GM10248 (cell line): Measurements from ENCODE around the gene THSD7A.

Source experiments
- CTCF ChIA-PET: fragments of 300-600 bp; sonication (Branson Sonifier 250); formaldehyde crosslinking; extraction: SDS; loops from one replicate; lab custom pipeline; 2021; ENCODE audit warnings: antibody characterized with exemption; lab: Yijun Ruan, JAX
- POLR2A ChIA-PET: fragments of 350-650 bp; sonication (Branson Sonifier 250); formaldehyde crosslinking; extraction: SDS; loops from one replicate; lab custom pipeline; 2020; ENCODE audit warnings: antibody characterized with exemption; lab: Yijun Ruan, JAX
- DNase-seq: peaks from one replicate; pipeline ENCODE4 v3.0.0; 2012; ENCODE audit errors: extremely low spot score
- TF ChIP-seq, protein P1 (sequence below): IDR thresholded peaks from 2 replicates; pipeline ENCODE4 v1.5.1; 2012; ENCODE audit warnings: mild to moderate bottlenecking, low read depth; ENCODE audit errors: extremely low read depth, missing control alignments, control extremely low read depth

Gene THSD7A, protein sequence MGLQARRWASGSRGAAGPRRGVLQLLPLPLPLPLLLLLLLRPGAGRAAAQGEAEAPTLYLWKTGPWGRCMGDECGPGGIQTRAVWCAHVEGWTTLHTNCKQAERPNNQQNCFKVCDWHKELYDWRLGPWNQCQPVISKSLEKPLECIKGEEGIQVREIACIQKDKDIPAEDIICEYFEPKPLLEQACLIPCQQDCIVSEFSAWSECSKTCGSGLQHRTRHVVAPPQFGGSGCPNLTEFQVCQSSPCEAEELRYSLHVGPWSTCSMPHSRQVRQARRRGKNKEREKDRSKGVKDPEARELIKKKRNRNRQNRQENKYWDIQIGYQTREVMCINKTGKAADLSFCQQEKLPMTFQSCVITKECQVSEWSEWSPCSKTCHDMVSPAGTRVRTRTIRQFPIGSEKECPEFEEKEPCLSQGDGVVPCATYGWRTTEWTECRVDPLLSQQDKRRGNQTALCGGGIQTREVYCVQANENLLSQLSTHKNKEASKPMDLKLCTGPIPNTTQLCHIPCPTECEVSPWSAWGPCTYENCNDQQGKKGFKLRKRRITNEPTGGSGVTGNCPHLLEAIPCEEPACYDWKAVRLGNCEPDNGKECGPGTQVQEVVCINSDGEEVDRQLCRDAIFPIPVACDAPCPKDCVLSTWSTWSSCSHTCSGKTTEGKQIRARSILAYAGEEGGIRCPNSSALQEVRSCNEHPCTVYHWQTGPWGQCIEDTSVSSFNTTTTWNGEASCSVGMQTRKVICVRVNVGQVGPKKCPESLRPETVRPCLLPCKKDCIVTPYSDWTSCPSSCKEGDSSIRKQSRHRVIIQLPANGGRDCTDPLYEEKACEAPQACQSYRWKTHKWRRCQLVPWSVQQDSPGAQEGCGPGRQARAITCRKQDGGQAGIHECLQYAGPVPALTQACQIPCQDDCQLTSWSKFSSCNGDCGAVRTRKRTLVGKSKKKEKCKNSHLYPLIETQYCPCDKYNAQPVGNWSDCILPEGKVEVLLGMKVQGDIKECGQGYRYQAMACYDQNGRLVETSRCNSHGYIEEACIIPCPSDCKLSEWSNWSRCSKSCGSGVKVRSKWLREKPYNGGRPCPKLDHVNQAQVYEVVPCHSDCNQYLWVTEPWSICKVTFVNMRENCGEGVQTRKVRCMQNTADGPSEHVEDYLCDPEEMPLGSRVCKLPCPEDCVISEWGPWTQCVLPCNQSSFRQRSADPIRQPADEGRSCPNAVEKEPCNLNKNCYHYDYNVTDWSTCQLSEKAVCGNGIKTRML (N-terminal part only)

DNA sequence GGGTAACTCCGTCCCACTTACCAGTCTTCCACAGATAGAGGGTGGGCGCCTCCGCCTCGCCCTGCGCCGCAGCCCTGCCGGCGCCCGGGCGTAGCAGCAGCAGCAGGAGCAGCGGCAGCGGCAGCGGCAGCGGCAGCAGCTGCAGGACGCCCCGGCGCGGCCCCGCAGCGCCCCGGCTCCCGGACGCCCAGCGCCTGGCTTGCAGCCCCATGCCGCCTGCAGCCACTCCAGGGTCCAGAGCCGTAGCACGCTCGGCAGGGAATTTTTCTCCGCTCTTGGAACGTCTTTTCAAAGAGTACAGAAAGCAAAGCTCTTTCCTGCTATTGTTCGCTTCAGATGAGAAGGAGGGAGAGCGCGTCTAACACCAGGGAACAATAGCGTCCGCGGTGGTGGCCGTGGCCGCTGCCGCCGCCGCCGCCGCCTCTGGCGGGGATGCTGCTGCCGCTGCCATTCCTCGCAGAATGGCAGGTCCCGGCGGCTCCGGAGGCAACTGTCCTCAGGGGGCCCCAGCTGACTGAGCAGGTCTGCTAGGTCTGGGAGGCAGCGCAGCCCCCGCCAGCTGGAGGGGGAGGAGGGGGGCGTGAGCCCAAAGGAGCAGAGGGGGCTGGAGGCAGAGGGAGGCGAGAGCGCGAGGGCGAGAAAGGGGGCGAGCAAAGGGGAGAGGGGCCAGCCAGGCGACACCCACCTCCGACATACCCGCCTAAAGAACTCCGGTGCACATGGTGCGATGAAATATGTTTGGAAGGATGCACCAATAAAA, at the start of gene THSD7A:
TSS of gene THSD7A (minus strand) at position 463 of the 760 bp plus-strand sequence. CDS start at position 211, 252 bp downstream.
- ChIA-PET CTCF (interaction anchor here (1.4 kb wide), 1 partner anchor 10 kb away, joined by 3 read pairs; no protein-coding TSS in a partner anchor), POLR2A (no interaction called here)
- TF ChIP-seq, protein P1, sequence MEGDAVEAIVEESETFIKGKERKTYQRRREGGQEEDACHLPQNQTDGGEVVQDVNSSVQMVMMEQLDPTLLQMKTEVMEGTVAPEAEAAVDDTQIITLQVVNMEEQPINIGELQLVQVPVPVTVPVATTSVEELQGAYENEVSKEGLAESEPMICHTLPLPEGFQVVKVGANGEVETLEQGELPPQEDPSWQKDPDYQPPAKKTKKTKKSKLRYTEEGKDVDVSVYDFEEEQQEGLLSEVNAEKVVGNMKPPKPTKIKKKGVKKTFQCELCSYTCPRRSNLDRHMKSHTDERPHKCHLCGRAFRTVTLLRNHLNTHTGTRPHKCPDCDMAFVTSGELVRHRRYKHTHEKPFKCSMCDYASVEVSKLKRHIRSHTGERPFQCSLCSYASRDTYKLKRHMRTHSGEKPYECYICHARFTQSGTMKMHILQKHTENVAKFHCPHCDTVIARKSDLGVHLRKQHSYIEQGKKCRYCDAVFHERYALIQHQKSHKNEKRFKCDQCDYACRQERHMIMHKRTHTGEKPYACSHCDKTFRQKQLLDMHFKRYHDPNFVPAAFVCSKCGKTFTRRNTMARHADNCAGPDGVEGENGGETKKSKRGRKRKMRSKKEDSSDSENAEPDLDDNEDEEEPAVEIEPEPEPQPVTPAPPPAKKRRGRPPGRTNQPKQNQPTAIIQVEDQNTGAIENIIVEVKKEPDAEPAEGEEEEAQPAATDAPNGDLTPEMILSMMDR, result no peak
- DNase-seq, result peak; percentile 26

- ChIA-PET POLR2A (no interaction called here), CTCF (no interaction called here)
- TF ChIP-seq, protein P1, result no peak
- DNase-seq, result no peak
Observed at GRCh38 chr7:11881680-11882079, 49.7 kb upstream of the THSD7A start.

GRCh38 chr7:11875635-11876034, 43.6 kb upstream of the THSD7A start:
- CTCF ChIA-PET, result interaction anchor here (1.1 kb wide), 1 partner anchor 7 kb away, joined by 3 read pairs; no protein-coding TSS in a partner anchor
- POLR2A ChIA-PET, result no interaction called here
- no peak for DNase-seq
- TF ChIP-seq, protein P1, result no peak

GRCh38 chr7:11865671-11866070, 33.7 kb upstream of the THSD7A start:
- ChIA-PET POLR2A (no interaction called here), CTCF (no interaction called here)
- TF ChIP-seq, protein P1, result no peak
- DNase-seq, result no peak

DNA sequence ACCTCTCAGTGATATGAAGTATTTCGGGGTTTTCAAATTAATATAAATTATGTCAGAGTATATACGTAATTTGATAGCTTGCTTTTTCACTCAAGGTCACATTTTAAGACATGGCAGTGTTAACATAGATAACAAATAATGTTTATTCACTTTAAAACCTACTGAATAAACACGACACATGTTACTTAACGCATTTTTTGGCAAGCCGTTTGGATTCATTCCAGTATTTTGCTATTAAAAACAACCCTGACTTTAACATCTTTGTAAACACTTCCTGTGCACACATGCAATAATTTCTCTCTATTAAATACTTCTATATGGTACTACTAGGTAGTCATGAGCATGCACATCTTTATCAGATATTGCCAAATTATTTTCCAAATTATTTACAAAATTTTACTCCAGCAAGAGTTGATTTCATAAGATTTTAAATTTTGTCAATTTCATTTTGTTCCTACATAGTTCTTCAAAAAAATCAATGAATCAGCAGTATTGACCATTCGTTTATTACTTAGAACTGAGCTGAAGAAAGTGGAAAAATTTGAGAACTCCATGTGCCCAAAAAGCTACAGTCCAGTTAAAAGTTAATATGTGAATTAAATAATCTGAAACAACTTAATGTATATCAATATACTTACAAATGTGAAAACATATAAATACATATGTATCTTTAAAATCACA, 26.8 kb upstream of the THSD7A start:
- POLR2A ChIA-PET, result no interaction called here
- TF ChIP-seq, protein P1, result no peak
- no peak for DNase-seq
- CTCF ChIA-PET, result no interaction called here
